ENCODE results near the gene CDHR1. TPM values are rescaled to one million over a fixed set of nuclear protein-coding genes. Genes with fewer than 3 reads are reported as not detected.

The CDHR1 gene
- total and polyA plus RNA-seq, 10 of the 15 experiments (the other 5 are each of a cell fraction or from before 2014, with no cell fraction given) = 0.17 to 3.0 (median 0.34) TPM

DNA sequence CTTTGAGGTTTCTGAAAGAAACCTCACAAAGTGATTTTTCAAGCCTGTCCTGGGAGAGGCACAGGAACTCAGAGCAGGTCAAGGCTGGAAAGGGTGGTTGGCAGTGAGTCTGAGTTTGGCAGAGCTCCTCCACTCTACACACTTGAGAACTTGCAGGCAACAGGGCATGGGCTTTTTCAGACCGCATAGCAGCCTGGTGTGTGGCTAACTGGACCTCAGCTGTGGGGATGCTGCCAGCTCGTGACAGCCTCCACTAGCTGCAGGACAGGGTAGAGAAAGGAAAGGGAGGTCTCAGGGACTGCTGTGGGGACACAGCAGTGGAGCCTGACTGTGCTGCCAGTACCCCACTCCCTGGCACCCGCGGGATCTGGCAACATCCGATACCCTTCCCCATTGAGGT, 2.6 kb downstream of the CDHR1 start (continued):
- TF ChIP-seq, protein P1, sequence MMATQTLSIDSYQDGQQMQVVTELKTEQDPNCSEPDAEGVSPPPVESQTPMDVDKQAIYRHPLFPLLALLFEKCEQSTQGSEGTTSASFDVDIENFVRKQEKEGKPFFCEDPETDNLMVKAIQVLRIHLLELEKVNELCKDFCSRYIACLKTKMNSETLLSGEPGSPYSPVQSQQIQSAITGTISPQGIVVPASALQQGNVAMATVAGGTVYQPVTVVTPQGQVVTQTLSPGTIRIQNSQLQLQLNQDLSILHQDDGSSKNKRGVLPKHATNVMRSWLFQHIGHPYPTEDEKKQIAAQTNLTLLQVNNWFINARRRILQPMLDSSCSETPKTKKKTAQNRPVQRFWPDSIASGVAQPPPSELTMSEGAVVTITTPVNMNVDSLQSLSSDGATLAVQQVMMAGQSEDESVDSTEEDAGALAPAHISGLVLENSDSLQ (IDR thresholded peaks at IDR 0.05) = no peak
- TF ChIP-seq POLR2AphosphoS2 (IDR thresholded peaks at IDR 0.05; ENCODE audit: low read depth, low read length) (no peak), JUND (IDR thresholded peaks at IDR 0.05; ENCODE audit: low read depth, low read length) (no peak), CBX5 (IDR thresholded peaks at IDR 0.05; ENCODE audit: low read depth) (no peak)

DNA sequence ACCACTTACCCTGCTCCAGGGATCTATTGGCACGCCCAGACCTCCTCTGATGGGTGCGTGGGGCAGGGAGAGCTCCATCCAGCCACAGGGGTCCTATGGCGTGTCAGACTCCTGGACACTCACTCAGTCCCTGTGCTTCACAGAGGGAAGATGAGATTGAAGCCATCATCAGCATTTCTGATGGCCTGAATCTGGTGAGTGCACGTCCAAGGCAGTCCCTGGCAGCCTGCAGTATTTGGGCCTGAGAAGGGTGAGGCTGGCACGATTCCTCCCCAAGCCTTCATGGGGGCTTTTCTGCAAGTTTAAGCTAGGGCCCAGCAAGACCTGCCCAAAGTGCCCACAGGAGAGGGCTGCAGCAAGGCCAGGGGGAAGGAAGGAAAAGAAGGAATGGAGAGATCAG, 3.3 kb downstream of the CDHR1 start:
- ATAC-seq (no peak), FAIRE-seq (no peak), DNase-seq (ENCODE audit: low read depth, low spot score) (no peak)
- H3K9me3 ChIP-seq (replicated peaks; ENCODE audit: control insufficient read depth, insufficient read depth, low read length) = no peaks in the 10 kb centered on the region
- ChIA-PET POLR2A (no interaction called here), SMC1A (ENCODE audit: uncharacterized antibody, unreplicated experiment) (interaction anchor here (0.7 to 15.0 kb wide), 3 partner anchors 16 to 56 kb away, joined by 3 to 155 read pairs (median 3); no protein-coding TSS in a partner anchor), CTCF (interaction anchor here (1.2 to 28.3 kb wide), 2 partner anchors 18 to 39 kb away, joined by 3 to 788 read pairs; no protein-coding TSS in a partner anchor), RAD21 (ENCODE audit: unreplicated experiment) (interaction anchor here (1.9 kb wide), 1 partner anchor 50 kb away, joined by 7 read pairs; no protein-coding TSS in a partner anchor)
- H3K4me3 ChIP-seq = no peak overlapping the region
- H3K4me2 ChIP-seq (ENCODE audit: control insufficient read depth, insufficient read depth) = no peak overlapping the region
- in situ Hi-C loops (cut with MboI) (loop anchor here (5.0 kb wide), 1 partner anchor 35 kb away; no protein-coding TSS in a partner anchor), intact Hi-C loops (cut with micrococcal nuclease; ENCODE audit: unreplicated experiment) (no loop called here)
- peaks cover 2% of the 10 kb centered on the region; the same call in 1 of the 2 replicates for H4K20me1 ChIP-seq (ENCODE audit: control insufficient read depth, insufficient read depth)
- H3K27me3 ChIP-seq (replicated peaks in 1 of 2; ENCODE audit: control insufficient read depth in 2 of 2, insufficient read depth in 2 of 2, low read length in 1 of 2) = peaks cover 18 to 25% of the 10 kb centered on the region in 2 experiments
- peaks cover 3% of the 10 kb centered on the region for H3K4me1 ChIP-seq (ENCODE audit: control insufficient read depth, insufficient read depth, low read length)
- no peaks in the 10 kb centered on the region for H3K36me3 ChIP-seq (ENCODE audit: control insufficient read depth in 2 of 2, insufficient read depth in 2 of 2, low read length in 1 of 2)
- H3K79me2 ChIP-seq (ENCODE audit: control insufficient read depth, insufficient read depth, low read length) = no peaks in the 10 kb centered on the region
- H3K9ac ChIP-seq (ENCODE audit: control insufficient read depth, insufficient read depth, low read length) = no peak overlapping the region
- no peak overlapping the region for H3K27ac ChIP-seq (ENCODE audit: control insufficient read depth, insufficient read depth)
- H2AFZ ChIP-seq (ENCODE audit: control insufficient read depth, low read depth, low read length) = no peak overlapping the region
- BruUV-seq (replicated peaks) = no TSS peak
- 23% methylated on average over 5 of the region's 5 CpGs for WGBS (ENCODE audit: insufficient coverage, insufficient replicate concordance, low lambda C conversion rate, missing lambda C conversion rate)
- TF ChIP-seq, protein P2, sequence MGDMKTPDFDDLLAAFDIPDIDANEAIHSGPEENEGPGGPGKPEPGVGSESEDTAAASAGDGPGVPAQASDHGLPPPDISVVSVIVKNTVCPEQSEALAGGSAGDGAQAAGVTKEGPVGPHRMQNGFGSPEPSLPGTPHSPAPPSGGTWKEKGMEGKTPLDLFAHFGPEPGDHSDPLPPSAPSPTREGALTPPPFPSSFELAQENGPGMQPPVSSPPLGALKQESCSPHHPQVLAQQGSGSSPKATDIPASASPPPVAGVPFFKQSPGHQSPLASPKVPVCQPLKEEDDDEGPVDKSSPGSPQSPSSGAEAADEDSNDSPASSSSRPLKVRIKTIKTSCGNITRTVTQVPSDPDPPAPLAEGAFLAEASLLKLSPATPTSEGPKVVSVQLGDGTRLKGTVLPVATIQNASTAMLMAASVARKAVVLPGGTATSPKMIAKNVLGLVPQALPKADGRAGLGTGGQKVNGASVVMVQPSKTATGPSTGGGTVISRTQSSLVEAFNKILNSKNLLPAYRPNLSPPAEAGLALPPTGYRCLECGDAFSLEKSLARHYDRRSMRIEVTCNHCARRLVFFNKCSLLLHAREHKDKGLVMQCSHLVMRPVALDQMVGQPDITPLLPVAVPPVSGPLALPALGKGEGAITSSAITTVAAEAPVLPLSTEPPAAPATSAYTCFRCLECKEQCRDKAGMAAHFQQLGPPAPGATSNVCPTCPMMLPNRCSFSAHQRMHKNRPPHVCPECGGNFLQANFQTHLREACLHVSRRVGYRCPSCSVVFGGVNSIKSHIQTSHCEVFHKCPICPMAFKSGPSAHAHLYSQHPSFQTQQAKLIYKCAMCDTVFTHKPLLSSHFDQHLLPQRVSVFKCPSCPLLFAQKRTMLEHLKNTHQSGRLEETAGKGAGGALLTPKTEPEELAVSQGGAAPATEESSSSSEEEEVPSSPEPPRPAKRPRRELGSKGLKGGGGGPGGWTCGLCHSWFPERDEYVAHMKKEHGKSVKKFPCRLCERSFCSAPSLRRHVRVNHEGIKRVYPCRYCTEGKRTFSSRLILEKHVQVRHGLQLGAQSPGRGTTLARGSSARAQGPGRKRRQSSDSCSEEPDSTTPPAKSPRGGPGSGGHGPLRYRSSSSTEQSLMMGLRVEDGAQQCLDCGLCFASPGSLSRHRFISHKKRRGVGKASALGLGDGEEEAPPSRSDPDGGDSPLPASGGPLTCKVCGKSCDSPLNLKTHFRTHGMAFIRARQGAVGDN (IDR thresholded peaks at IDR 0.05) = no peak
- TF ChIP-seq SMAD1 (IDR thresholded peaks at IDR 0.05; ENCODE audit: low read depth, partially characterized antibody) (no peak), NRF1 (conservative IDR thresholded peaks at IDR 0.05; ENCODE audit: low read depth, low read length) (no peak), BMI1 (IDR thresholded peaks at IDR 0.05; ENCODE audit: borderline replicate concordance) (no peak), NFIC (IDR thresholded peaks at IDR 0.05; ENCODE audit: low read depth, low read length) (no peak), MXI1 (IDR thresholded peaks at IDR 0.05; ENCODE audit: low read depth, low read length) (no peak), CBX5 (IDR thresholded peaks at IDR 0.05; ENCODE audit: low read depth) (no peak), IRF4 (IDR thresholded peaks at IDR 0.05; ENCODE audit: low read depth, low read length) (no peak), CREB1 (IDR thresholded peaks at IDR 0.05; ENCODE audit: low read depth) (no peak), HDGF (IDR thresholded peaks at IDR 0.05) (no peak), NR2C2 (IDR thresholded peaks at IDR 0.05; ENCODE audit: borderline replicate concordance, control insufficient read depth, insufficient read length, low read depth) (no peak)
- TF ChIP-seq, protein P3, sequence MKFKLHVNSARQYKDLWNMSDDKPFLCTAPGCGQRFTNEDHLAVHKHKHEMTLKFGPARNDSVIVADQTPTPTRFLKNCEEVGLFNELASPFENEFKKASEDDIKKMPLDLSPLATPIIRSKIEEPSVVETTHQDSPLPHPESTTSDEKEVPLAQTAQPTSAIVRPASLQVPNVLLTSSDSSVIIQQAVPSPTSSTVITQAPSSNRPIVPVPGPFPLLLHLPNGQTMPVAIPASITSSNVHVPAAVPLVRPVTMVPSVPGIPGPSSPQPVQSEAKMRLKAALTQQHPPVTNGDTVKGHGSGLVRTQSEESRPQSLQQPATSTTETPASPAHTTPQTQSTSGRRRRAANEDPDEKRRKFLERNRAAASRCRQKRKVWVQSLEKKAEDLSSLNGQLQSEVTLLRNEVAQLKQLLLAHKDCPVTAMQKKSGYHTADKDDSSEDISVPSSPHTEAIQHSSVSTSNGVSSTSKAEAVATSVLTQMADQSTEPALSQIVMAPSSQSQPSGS (IDR thresholded peaks at IDR 0.05; ENCODE audit: low read length) = no peak
- TF ChIP-seq, protein P4, sequence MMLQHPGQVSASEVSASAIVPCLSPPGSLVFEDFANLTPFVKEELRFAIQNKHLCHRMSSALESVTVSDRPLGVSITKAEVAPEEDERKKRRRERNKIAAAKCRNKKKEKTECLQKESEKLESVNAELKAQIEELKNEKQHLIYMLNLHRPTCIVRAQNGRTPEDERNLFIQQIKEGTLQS (IDR thresholded peaks at IDR 0.05; ENCODE audit: borderline replicate concordance, extremely low read depth, low read depth, low read length) = no peak
